Measurements from ENCODE around the gene PPM1H.
"Not testable (repeated sequence)": the region's sequence is repeated elsewhere in the genome, so short reads cannot be mapped to it uniquely, and the experiment has no call there.

The PPM1H gene

GRCh38 chr12:62942316-62942715, 7.4 kb upstream of the PPM1H start:
- not testable (repeated sequence) for DNase-seq

GRCh38 chr12:62934239-62934798, 631 bp downstream of the PPM1H start:
- no peak for DNase-seq

GRCh38 chr12:62933602-62934238, 1.2 kb downstream of the PPM1H start:
- DNase-seq: no peak

- DNase-seq: peak; percentile 59
Observed at GRCh38 chr12:62933220-62933601, 1.7 kb downstream of the PPM1H start.

GRCh38 chr12:62931477-62931876, 3.5 kb downstream of the PPM1H start:
- DNase-seq: no peak

- DNase-seq: no peak
Observed at GRCh38 chr12:62930546-62931425, 4.2 kb downstream of the PPM1H start.

- DNase-seq: no peak
Observed at GRCh38 chr12:62928632-62929031, 6.3 kb downstream of the PPM1H start.

GRCh38 chr12:62925680-62926079, 9.3 kb downstream of the PPM1H start:
- no peak for DNase-seq

GRCh38 chr12:62924084-62924483, 10.9 kb downstream of the PPM1H start:
- no peak for DNase-seq

- DNase-seq: no peak
Observed at GRCh38 chr12:62922539-62922938, 12.4 kb downstream of the PPM1H start.

- peak; percentile 81 for DNase-seq
Observed at GRCh38 chr12:62919838-62920237, 15.1 kb downstream of the PPM1H start.

GRCh38 chr12:62917926-62918325, 17.0 kb downstream of the PPM1H start:
- no peak for DNase-seq

GRCh38 chr12:62916632-62917425, 18.1 kb downstream of the PPM1H start:
- peak; percentile 77 for DNase-seq

GRCh38 chr12:62915204-62915529, 19.8 kb downstream of the PPM1H start:
- no peak for DNase-seq

GRCh38 chr12:62914443-62915203, 20.3 kb downstream of the PPM1H start:
- DNase-seq: no peak

GRCh38 chr12:62913380-62913779, 21.6 kb downstream of the PPM1H start:
- DNase-seq: no peak

GRCh38 chr12:62912644-62913043, 22.3 kb downstream of the PPM1H start:
- no peak for DNase-seq

- DNase-seq: no peak
Observed at GRCh38 chr12:62911286-62911685, 23.7 kb downstream of the PPM1H start.

GRCh38 chr12:62910549-62911169, 24.3 kb downstream of the PPM1H start:
- DNase-seq: no peak

- DNase-seq: no peak
Observed at GRCh38 chr12:62909340-62909739, 25.6 kb downstream of the PPM1H start.

GRCh38 chr12:62908674-62909073, 26.3 kb downstream of the PPM1H start:
- DNase-seq: no peak

GRCh38 chr12:62907561-62907960, 27.4 kb downstream of the PPM1H start:
- no peak for DNase-seq
